GM18508 (cell line): ENCODE data around the gene TOX3.

Experiments used
- ATAC-seq: cut with Tn5 transposase; IDR thresholded peaks from one replicate; pipeline ENCODE4 v1.9.1; 2021; ENCODE audit warnings: moderate number of reproducible peaks; ENCODE audit not compliant: insufficient read depth, unreplicated experiment

TOX3 gene

DNA sequence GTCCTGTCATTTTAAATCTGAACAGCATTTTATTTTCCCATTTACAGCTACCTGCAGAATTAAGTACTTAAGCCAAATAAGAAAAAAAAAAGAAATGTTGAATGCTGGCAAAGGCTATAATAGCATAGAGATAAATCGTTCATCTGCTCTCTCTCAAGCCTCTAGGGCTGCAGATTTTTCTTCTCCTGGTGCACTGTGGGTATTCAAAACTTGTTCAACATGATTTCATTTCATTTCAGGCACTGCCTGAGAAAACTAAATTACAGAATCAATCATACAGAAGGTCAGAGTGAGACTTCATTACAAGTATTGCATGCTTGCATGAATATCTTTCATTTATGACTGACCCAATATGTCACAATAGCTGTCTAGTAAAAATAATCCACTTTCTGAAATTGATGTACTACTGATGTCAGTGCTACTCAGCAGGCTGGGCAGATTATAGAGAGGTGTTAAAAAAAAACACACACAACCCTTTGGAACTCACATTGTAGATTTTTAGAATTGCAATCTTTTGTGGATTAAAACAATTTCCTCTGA is 86.2 kb downstream of the TOX3 start:
- ATAC-seq: no peak

DNA sequence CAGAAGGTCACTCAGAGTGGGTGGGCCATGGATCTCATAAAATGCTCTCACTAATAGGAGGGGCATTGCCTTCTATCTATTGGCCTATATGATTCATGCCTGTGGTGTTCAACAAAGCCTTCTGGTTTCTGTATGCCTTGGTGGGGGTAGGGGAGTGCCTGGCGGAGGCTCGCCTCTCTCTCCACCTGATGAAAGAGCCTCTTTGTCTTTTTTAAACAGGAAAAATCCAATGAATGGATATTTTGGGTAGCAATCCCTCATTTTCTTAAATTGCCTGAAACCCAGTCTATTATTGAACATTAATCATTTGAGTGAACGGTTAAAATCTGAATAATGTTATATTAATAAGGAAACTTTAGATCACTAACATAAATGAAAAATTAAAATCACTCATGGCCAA is 90.6 kb downstream of the TOX3 start:
- no peak for ATAC-seq

DNA sequence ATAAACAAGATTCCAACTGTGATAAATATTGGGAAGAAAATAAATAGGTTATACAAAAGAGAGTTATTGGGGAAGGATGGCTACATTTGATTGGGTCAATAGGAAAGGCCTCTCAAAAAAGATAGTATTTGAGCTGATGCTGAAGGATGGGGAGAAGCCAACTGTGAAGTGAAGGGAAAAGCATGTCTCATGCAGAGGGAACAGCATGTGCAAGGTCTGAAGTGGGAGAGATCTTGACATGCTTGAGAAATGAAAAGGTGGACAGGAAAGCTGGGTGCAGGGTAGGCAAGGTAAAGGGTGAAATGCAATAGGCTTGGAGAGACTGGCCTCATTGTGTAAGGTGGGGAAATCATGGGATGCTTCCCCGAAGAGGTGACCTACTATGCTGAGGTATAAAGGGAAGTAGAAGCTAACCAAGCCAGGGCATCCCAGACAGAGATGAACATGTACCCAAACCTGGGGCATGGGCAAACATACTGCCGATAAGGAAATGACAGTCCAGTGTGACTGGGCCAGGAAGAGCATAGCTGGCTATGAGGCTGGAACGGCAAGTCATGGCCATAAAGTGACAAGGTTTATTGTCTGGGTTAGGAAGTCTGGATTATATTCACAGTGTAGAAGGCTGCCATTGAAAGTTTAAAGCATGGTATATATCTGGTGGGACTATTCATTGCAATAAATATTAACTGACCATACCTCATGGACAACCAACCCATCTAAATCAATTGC is 91.2 kb downstream of the TOX3 start:
- no peak for ATAC-seq

DNA sequence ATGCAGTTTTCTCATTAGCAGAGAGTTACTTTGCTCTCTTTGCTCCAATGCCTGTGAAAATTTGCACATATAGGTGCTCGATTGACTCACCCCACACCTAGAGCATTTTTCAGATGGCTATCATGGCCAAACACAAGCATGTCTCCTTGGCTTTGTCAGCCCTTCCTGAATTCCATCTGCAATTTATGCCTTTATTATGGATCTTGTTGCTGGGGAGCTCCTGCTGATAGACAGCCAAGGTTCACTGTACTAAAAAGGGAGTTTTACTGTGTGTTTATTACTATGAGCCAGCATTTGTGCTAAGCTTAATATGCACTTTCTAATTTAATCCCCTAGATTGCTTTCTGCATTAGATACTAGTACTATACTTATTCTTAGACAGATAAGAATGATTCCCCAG is 93.3 kb downstream of the TOX3 start:
- ATAC-seq: no peak

DNA sequence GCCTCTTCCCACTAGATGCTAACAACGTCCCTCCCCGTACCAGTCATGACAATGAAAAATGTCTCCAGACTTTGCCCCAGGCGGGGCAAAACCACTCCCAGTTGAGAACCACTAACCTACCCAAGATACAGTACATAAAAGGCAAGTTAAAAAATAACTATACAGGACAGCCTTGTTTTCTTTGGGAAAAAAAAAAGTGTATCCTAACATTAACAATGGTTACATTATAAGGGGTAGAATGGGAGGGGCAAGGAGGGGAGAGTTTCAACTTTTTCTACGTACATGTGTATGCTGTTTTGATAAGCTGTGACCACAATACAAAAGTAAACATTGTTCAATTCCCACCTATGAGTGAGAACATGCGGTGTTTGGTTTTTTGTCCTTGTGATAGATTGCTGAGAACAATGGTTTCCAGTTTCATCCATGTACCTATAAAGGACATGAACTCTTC is 94.9 kb downstream of the TOX3 start:
- no peak for ATAC-seq

DNA sequence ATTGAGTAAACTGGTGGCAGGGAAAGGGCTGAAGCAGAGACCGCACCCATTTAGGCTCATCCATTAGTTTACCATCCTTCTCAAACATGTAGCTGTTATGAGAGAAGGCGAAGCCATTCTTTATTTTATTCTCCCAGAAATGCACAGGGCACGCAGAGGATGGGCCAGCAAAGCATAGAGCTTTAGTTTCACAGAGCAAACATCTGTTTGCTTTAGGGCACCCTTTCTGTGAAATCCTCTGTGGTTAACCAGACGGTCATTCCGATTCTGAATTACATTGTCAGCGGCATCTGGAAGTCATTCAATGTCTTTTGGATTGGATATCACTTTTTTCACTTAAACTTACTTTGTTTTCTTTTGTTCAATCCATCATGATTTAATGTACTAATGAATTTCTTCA is 96.0 kb downstream of the TOX3 start:
- no peak for ATAC-seq

DNA sequence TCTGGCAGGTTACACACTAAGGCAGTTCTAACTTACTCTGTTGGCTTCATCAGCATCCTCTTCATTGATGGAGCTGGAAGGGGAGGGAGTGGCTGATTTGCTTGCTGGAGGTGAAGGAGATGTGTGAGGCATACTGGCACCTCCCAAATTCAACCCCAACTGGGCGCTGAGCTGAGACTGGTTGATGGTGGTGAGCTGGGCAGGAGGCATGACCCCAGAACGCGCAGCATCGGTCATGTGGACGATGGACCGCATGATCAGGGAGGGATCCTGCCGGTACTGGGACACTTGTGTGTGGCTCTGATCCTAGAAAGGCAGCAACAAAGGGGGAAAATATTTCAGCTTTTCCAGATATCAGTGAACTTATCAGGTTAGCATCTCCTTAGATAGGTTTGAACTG is 96.7 kb downstream of the TOX3 start:
- ATAC-seq: no peak

DNA sequence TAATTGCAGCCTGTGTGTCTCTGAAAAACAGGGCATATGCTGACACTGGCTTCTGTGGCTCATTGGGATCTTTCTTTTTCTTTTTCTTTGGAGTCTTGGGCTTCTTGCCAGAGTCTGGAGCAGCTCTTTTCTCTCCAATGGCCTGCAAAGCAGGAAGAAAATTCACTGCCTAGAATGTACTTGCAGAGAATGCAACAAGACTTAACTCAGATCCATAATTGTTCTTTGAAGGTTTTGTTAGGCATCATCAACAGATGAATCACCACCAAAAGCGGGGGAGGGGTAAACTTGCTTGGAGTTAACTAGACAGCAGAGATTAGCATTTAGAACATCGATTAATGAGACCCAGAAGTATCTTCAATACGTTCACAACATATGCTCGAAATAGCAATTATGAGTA is 100.9 kb downstream of the TOX3 start:
- no peak for ATAC-seq

DNA sequence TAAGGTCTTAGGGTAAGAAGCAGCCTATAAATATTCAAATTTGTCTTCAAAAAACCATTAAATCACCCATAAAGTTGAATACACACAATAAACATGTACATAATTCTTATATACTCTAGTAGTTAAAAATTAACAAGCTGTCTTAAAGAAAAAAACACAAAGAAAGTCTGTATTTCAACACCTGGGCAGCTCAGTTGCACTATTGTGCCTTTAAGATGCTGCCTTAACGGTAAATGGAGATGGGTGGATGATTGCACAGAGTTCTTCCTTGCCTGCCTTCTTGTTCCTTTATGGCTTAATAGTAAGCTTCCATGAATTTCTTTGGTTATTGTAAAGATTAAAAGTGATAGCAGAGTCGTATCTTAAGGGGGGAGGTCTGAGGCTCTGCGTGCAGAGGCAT is 105.1 kb downstream of the TOX3 start:
- no peak for ATAC-seq

DNA sequence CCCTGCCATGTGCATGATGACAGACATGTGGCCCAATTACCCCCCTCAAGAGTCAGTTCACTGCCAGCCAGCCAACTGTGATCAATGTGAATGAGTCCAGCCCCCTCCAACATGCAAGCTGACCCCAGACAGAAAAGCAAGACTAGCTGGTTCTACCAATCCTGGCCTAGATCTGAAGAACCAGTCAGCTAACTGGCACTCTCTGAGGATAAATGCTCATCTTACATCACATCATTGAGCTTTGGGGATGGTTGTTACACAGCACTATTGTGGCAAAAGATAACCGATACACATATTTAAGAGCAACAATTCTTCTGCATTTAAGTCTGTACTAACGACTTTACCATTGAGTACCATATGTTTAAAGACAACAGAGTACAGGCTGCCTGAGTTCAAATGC is 106.7 kb downstream of the TOX3 start:
- ATAC-seq: no peak

DNA sequence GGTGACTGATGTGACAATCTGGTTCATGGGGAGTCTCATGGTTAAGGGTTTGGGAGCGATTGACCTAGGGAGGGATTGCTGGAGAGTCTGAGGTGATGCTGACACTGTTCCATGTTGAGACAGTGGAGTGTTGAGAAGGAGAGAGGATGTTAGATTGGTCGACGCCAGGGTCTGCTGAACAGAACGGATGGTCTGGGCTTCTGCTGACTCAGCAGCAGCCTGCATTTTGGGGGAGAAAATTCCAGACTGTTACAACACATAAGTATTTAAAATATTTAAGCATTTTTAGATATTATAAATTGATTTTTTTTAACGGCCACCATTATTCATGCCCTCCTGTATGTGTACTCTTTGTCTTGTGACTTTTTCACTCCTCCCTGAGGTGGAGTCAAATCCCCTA is 107.2 kb downstream of the TOX3 start:
- ATAC-seq: no peak

DNA sequence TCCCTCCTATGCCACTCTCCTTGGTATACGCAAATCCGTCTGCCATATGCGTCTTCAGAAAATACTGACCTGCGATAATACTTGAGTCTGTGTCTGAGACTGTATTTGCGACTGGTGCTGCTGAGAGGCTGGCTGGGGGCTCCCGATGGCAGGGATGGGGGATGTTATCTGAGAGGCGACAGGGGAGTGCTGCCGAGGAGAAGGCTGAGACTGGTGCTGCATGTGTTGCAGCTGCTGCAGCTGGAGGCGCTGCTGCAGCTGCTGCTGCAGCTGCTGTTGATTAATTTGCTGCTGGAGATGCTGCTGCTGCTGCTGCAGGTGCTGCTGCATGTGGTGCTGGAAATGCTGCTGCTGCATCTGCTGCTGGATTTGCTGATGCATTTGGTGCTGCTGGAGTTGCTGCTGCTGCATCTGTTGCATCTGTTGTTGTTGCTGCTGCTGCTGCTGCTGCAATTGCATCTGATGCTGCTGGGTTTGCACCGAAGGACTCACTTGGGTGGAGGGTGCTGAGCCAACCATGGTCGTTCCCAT is 107.7 kb downstream of the TOX3 start:
- no peak for ATAC-seq

DNA sequence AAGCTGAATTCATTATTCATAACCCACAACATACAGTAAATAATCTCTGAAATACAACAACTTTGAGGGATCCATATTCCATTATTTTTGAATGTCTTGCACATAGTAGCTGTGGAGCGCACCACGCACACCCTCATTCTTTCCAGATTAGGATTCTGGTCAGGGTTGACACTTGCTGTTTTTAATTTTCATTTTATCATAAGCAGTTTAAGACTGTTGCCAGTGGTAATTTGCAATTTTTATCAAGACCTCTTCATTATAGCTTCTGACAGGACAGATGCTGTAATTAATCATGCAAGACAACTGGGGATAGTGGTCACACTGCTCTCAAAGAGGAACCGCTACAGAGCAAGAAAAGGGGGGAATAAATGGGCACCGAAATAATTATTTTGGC is 109.7 kb downstream of the TOX3 start:
- ATAC-seq: no peak

DNA sequence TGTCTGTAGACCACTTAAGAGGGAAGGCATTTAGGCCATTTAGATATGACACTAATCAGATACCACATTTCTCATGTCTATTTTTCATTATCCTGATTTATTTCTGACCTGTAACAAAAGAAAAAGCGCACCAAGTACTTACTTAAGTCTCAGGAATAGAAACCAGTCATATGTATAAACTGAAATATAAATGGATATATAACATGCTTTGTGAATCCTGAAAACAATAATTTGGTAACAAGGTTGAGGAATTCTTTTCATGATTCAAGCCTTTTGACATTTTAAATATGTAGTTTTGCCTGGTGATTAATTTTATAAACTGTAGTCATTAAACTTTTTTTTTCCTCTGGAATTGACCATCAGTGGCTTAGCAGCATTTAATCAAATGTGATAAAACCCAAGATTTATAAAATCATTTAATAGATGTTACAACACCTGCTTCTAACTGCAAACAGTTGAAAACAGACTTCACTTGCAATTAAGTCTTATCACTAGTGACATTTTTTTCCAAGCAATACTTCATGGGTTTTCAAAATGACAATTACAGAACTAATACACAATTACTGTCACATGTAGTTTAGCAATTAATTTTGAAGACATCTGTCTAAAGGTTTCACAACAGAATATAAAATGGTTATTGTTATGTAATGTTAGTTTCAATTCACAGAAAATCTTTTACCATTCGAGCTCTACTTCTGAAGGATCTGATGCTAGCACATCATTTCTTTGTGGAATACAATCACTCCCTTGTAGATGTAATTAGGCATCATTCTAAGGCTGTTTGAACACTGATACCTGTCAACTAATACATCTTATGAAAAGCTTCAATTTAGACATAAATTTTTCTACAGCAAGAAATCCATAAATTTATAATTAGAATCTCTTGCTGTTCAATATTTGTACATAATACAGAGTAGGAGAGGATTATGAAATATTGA is 110.3 kb downstream of the TOX3 start:
- ATAC-seq: no peak

DNA sequence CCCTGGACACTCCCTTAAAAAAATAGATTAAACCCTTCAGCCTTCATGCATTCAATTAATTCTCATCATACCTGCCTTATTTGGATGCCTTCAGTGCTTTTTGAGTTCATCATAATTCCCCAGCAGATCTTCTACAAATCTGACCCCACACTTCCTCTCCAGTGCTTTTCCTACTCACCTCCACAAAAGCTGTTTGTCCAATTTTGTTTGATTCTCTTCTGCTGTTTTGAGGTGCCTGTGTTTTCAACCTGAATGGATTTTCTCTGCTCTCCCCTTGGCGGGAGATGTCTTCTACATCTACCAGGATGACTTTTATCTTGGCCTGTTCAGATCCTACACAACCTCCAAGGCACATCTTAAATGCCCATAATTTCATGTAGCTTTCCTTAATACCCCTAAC is 112.7 kb downstream of the TOX3 start:
- ATAC-seq: no peak

DNA sequence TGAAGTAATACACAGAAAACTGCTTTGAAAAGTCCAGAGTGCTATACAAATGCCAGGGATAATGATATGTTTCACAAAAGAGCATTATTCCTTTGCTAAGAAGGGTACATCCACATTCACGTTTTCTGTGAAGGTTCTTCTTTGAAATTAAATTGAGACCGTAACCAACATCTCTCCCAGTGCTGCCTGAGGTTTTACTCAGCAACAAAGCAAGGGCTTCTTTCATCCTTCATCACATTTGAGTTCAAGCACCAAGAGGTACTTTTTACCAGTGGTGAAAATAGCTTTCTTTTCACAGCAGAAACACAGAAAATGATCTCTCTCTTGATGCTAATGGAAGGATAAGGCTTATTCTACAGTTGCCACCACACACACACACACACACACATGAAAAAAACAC is 113.3 kb downstream of the TOX3 start:
- ATAC-seq: no peak

DNA sequence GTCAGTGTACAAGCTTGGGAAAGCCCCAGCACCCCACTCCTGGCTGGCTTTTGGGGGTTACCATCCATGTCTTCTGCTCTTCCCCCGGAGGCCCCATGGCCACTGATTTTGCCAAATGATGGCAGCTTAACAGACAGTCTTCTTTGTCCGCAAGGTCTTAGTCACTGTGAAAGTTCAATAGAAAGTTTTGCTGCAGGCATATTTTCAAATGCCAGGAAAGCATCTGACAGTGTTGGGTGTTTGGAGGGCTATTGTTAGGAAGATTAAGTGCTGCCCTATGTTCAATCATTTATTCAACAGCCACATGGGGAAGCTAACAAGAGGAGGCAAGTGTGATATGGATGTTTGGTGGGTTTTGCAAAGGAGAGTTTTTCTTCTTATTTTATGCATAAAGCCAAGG is 122.4 kb downstream of the TOX3 start:
- ATAC-seq: no peak

DNA sequence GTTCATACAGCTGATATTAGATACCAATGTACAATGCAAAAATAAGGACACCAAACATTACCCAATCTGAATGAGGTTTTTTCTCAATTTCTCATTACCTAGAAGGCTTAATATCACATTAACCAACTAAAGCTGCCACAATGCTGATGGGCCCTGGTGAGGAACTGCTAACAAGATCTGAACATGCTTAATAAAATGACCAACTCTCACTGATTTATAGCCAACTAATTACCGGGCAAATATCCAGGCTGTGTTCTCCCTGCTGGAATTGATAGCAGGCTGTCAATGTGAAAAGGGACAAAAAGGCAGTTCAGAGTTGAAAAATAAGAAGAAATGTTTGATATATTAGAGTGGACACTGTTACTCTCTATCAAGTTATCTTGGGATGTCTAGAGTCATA is 124.6 kb downstream of the TOX3 start:
- ATAC-seq: no peak

DNA sequence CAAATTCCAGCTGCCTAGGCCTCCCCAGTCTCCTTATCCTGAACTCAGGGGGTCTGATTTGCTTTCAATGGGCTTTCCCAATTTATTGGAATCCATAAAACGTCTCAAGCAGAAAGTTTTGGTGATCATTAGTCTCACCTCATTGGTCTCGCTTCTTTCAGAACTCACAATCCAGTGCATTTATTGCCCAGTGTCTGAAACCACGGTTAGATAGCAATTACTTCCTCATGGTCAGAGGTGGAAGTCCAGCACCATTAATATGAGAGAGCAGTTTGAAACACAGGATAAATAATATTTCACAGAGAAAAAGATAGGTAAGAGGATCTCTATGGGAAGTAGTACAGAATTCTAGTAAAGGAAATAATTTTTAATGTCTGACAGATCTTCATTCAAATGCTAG is 128.7 kb downstream of the TOX3 start:
- no peak for ATAC-seq

DNA sequence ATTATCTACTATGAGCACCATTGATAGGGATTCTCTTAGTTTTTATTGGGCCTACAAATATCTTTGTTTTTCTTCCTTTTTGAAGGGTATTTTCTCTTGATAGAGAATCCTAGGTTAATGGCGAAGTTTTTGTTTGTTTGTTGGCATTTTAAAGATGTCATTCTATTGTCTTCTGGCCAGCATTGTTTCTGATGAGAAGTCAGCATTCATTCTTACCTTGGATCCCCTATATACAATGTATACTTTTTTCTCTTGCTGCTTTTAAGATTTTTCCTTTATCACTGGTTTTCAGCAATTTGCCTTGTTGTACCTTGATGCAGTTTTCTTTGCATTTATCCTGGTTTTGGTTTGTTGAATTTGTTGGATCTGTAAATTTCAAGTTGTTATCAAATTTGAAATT is 130.1 kb downstream of the TOX3 start:
- no peak for ATAC-seq

DNA sequence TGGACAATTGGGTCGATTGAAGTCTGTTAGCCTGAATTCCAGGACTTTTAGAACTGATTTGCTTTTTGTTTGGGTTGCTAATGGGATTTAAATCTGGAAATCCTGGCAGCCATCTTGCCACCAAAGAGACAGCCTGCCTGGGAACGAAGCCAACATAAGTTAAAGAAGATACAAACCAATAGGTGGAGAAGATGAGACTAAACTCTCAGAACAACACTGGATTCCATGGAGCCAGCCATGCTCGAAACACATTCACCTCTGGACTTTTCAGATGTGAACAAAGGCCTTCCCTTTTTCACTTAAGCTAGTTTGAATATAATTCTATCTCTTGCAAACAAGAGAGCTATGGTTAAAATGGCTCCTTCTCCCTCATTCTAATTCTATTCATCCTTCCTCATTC is 135.9 kb downstream of the TOX3 start:
- ATAC-seq: no peak
